ENCODE data around the gene CARD11.

- no peak for TF ChIP-seq POLR2AphosphoS5 (IDR thresholded peaks at IDR 0.05)
- TF ChIP-seq TAF1 (IDR thresholded peaks at IDR 0.05; ENCODE audit: low read depth), result no peak
- no peak for TF ChIP-seq EP300 (conservative IDR thresholded peaks at IDR 0.05; ENCODE audit: poor library complexity, severe bottlenecking)
- no peak for TF ChIP-seq CTCF (IDR thresholded peaks at IDR 0.05; ENCODE audit: poor library complexity, severe bottlenecking)
- no peak for TF ChIP-seq REST (IDR thresholded peaks at IDR 0.05; ENCODE audit: borderline replicate concordance)
- no peak for TF ChIP-seq EZH2 (IDR thresholded peaks at IDR 0.05; ENCODE audit: borderline replicate concordance, insufficient read depth, low read length, poor library complexity, severe bottlenecking)
- TF ChIP-seq MXI1 (conservative IDR thresholded peaks at IDR 0.05; ENCODE audit: poor library complexity, severe bottlenecking), result no peak
- TF ChIP-seq SMC3 (conservative IDR thresholded peaks at IDR 0.05; ENCODE audit: poor library complexity), result no peak
Measured at GRCh38 chr7:3091631-3092030, 48.0 kb upstream of the CARD11 start.
